GM23248 (cell line): ENCODE data around the gene CDC37.

Experiments used
- EZH2 ChIP-seq: fragments of 200-600 bp; sonication (generic); IDR thresholded peaks from 2 replicates; pipeline ENCODE4 v1.6.1; 2018; ENCODE audit warnings: antibody characterized with exemption, mild to moderate bottlenecking; ENCODE audit not compliant: insufficient read depth, poor library complexity, severe bottlenecking
- EZH2phosphoT487 ChIP-seq: fragments of 200-600 bp; sonication (generic); IDR thresholded peaks from 2 replicates; pipeline ENCODE4 v1.6.1; 2018; ENCODE audit warnings: antibody characterized with exemption, moderate library complexity, mild to moderate bottlenecking, low read depth; ENCODE audit not compliant: insufficient read depth

- TF ChIP-seq EZH2 = no peak
- TF ChIP-seq EZH2phosphoT487 = no peak
These were observed 14.4 kb downstream of the CDC37 start for GRCh38 chr19:10388957-10389356.
